ENCODE data around the gene CA10. TPM values are rescaled to one million over a fixed set of nuclear protein-coding genes. Genes with fewer than 3 reads are reported as not detected.

Gene CA10
- total and polyA plus RNA-seq, 9 of the 15 experiments (the other 6 are each of a cell fraction or from before 2014, with no cell fraction given): not detected

DNA sequence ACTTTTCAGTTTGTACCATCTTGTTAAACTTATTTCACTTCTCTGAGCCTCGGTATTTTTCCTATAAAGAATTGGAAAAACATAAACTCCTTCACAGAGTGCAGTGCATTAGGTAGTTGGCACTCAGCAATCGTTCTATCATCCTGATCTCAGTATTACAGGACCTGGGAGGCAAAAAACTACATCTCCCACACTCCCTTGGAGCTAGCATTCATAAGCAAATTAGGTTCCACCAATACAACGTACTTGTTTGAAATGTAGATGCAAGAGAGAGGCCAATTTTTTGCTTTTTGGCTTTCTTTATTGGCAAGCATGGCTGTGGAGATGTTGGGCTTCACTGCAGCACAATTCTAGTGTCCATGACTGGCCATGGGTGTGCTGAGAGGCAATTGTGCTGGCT lies 285.2 kb downstream of the CA10 start (continued):
- no peak for TF ChIP-seq RBM15 (IDR thresholded peaks at IDR 0.05; ENCODE audit: insufficient read depth, low read length)
- TF ChIP-seq, protein P1, sequence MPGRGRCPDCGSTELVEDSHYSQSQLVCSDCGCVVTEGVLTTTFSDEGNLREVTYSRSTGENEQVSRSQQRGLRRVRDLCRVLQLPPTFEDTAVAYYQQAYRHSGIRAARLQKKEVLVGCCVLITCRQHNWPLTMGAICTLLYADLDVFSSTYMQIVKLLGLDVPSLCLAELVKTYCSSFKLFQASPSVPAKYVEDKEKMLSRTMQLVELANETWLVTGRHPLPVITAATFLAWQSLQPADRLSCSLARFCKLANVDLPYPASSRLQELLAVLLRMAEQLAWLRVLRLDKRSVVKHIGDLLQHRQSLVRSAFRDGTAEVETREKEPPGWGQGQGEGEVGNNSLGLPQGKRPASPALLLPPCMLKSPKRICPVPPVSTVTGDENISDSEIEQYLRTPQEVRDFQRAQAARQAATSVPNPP (IDR thresholded peaks at IDR 0.05; ENCODE audit: borderline replicate concordance, insufficient read depth, insufficient read length): no peak

GRCh38 chr17:51869387-51869786 lies 289.1 kb downstream of the CA10 start:
- WGBS (ENCODE audit: insufficient coverage, low coverage, missing lambda C conversion rate): 0% methylated on average over 2 of the region's 2 CpGs
- DNase-seq (ENCODE audit: extremely low read depth in 1 of 4, low spot score in 3 of 4): peak in 1 of 4 experiments; percentile 21
- Histone ChIP-seq H3K9me3 (replicated peaks; ENCODE audit: control insufficient read depth, insufficient read depth, low read depth, low read length) (no peaks in the 10 kb centered on the region), H3K79me2 (ENCODE audit: control insufficient read depth, insufficient read depth, low read length) (no peaks in the 10 kb centered on the region), H3K27ac (ENCODE audit: extremely low read depth, low read depth, low read length) (no peak overlapping the region), H3K4me2 (ENCODE audit: insufficient read depth, low read length) (no peak overlapping the region), H3K4me3 (no peak overlapping the region), H3K9ac (ENCODE audit: insufficient read depth in 1 of 2, low read depth in 2 of 2, low read length in 2 of 2) (no peak overlapping the region), H2AFZ (ENCODE audit: low read depth, low read length) (no peak overlapping the region), H3K36me3 (ENCODE audit: control insufficient read depth, insufficient read depth, low read length) (no peaks in the 10 kb centered on the region), H3K9me1 (ENCODE audit: control insufficient read depth, insufficient read depth, low read length) (no peaks in the 10 kb centered on the region), H3K27me3 (ENCODE audit: control insufficient read depth in 2 of 2, insufficient read depth in 2 of 2, low read length in 2 of 2) (no peaks in the 10 kb centered on the region), H4K20me1 (replicated peaks; ENCODE audit: control insufficient read depth, insufficient read depth, low read length) (no peaks in the 10 kb centered on the region), H3K4me1 (replicated peaks in 1 of 2; ENCODE audit: control insufficient read depth in 2 of 2, insufficient read depth in 2 of 2, low read length in 2 of 2) (no peaks in the 10 kb centered on the region)
- no peak for ATAC-seq
- FAIRE-seq: no peak
- in situ Hi-C loops (cut with MboI): no loop called here
- ChIA-PET CTCF (ENCODE audit: low intra/inter-chr PET ratio) (no interaction called here), POLR2A (no interaction called here)
- intact Hi-C loops (cut with micrococcal nuclease): loop anchor here (10.0 kb wide), 1 partner anchor 545 kb away; no protein-coding TSS in a partner anchor
- BruUV-seq (replicated peaks): no TSS peak
- TF ChIP-seq ZBTB33 (CRISPR knock-in tag; IDR thresholded peaks at IDR 0.05): no peak
- TF ChIP-seq REST (IDR thresholded peaks at IDR 0.05; ENCODE audit: borderline replicate concordance): peak; percentile 91
- peak; percentile 89 for TF ChIP-seq REST (CRISPR knock-in tag; IDR thresholded peaks at IDR 0.05; ENCODE audit: low read depth)
- TF ChIP-seq NR4A1 (CRISPR knock-in tag; IDR thresholded peaks at IDR 0.05): no peak
- TF ChIP-seq NR4A1 (tag; IDR thresholded peaks at IDR 0.05): no peak
- TF ChIP-seq RBM14 (IDR thresholded peaks at IDR 0.05; ENCODE audit: borderline replicate concordance, insufficient read depth, low read depth, low read length): no peak
- TF ChIP-seq TRIM28 (IDR thresholded peaks at IDR 0.05): no peak
- no peak for TF ChIP-seq PYGO2 (tag; IDR thresholded peaks at IDR 0.05)
- peak; percentile 79 for TF ChIP-seq EHMT2 (IDR thresholded peaks at IDR 0.05)

Measured in K562 (cell line).